Activated gamma-delta T cell treated with anti-CD3 and anti-CD28 coated beads, Interleukin-2, amount 50 U/mL, for 16 hours (primary cell): ENCODE results near the gene ERFL.
A peak's percentile ranks its signal among the peaks of the same experiment; 100 is the strongest.

Experiments
- DNase-seq: peaks from one replicate; pipeline ENCODE4 v3.0.0-alpha.2; 2020; ENCODE audit warnings: low read depth

ERFL gene

DNA sequence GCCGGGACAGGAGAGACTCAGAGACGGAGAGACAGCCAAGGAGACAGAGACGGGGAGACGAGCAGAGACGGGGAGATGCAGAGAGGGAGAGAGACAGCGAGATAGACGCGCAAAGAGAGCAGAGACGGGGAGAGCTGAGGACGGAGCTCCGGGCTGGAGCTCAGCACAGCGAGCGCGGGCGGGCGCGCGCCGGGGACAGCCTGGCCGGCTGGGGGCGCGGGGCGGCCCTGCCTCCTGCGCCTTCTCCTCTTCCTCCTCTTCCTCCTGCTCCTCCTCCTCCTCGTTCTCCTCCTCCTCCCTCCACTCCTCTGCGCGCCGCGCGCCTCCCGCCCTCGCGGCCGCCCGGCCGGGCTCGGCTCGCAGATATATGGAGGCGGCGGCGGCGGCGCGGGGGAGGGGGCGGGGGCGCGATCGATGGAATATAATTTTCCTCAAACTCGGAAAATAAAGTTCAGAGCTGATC is at the start of gene ERFL:
ERFL (minus strand) TSS at position 229 of the 463 bp plus-strand sequence. CDS start 15,530 bp downstream, outside the sequence.
- DNase-seq: no peak

DNA sequence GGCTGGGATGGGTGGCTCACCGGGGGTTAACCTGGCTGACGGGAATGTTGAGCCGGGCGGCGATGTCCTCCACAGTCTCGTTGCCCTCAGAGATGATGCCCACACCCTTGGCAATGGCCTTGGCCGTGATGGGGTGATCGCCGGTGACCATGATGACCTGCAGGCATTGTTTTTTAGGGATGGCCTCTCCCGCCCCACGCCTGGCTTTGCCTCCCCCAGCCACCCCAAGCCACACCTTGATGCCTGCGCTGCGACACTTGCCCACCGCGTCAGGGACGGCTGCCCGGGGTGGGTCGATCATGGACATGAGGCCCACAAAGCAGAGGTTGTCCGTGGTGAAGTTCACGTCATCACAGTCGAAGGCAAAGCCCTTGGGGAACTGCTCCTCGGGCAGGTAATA is 49.7 kb upstream of the ERFL start:
- DNase-seq: no peak

DNA sequence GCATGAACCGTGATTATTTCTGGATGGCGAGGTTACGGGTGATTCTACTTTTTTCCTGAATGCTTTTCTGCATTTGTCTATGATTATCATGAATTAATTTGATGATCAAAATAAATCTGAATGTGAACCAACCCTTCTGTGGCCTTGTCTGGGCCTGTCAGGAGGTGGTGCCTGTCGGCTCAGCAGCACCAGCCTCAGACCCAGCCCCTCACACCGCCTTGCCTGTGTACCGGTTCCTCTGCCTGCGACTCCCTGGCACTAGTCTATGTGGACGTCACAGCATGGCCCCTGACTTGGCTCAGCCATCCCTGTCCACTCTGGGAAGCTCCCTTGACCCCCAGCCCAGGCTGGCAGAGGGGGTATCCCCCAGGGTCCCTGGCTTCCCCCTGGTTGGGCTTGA is 46.4 kb upstream of the ERFL start:
- no peak for DNase-seq

DNA sequence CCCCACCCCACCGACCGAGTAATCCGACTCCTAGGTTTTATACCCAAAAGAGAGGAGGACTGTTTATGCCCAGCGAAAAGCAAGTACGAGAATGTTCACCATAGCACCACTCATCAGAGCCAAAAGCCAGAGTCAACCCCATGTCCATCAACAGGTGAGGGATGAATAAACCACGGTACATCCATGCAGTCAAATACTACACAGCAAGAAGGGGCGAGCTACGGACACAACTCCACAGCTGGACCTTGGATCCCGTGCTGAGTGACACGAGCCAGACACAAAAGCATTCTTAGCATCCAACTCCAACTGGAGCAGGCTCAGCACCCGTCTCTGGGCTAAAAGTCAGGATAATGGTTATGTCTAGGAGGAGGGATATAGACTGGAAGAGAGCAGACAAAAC is 43.1 kb upstream of the ERFL start:
- DNase-seq: no peak

DNA sequence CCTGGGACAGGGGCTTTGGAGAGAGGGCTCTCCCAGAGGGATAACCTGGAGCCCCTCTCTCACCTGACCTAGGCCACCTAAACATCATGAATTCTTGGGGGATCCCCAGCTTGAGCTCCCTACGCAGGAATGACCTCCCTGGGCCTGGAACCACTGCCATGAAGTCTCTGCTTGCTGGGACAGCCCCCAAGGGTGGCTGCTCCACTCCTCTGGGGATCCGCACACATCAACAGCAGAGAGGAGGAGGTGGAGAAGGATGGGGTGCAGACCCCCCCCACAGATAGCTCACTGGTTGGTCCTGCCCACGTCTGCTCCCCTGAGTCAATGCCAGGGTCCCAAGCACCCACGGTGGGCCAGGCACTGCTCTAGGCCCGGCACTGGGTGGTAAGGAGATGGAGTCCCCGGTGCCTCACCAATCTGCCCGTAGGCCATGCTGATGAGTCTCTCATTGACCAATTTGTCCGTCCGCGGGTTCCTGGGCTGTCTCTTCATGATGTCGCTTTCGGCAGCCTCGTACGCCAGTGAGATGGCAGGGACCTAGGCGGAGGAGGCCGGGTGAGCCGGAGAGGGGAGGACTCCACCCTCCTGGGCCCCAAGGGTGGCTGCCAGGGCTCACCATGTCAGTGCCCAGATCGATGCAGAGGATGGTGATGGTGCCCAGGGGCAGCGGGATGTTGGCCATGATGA is 41.7 kb upstream of the ERFL start:
- no peak for DNase-seq

DNA sequence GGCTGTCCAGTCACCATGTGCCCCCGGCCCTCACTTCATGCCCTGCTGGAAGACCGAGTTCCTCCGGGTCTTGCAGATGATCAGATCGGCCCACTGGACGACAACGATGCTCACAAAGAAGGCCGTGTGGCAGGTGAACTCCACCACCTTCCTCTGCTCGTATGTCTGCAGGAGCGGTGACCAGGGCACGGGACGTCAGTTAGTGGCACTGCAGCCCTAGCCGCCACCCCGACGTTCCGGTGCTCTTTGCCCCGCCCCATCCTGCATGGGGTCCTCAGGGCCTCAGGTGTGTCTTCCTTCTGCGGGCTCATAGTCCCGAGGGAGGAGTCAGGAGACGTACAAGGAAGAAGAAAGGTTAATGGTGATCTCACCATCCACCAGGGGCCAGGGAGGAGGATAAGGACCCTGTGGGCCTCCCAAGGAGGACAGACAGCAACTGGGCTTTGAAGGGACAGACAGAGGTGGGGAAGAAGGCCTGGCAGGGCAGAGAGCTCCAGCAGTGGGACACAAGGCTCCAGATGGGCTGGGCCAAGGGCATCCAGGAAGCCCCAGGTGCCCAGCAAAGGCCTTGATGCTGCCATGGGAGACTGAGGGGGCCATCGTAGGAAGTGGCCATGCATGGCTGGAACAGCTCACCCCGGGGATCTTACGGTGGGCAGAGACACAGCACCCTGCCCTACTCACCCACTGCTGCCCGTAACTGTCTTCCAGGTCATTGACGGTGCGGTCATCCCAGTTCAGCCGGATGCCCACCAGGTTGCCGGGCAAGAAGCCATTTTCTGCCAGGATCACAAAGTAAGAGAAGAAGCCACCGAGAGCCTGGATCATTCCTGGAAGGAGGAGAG is 40.7 kb upstream of the ERFL start:
- no peak for DNase-seq

DNA sequence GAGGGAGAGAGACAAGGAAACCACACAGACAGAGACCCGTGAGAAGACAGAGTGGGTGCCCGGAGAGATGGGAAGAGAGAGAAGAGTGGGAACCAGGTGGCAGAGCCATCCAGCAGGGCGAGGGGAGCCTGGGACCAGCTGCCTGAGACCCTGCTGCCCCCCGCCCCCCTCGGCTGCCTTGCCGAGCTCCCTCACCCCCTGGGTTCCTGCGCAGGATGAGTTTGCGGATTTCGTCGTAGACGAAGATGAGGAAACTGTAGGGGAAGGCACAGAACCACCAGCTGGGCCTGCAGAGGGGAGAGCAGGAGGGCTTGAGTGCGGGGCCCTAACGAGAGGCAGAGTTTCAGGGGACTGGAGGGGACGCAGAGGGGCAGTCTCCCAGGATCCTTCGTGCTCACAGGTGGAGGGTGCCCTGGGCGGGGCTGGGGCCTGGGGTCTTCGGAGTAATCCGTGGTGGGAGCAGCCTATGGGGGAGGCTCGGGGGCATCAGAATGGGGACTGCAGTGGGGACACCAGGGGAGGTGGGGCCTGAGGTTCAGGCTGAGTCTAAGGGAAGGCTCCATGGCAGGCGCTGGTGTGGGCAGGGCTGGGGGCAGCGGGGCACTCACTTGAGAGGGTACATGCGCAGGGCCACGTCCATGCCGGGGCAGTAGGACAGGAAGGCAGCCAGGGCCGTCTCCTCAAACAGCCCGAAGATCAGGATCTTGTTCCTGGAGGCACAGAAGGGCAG is 39.0 kb upstream of the ERFL start:
- DNase-seq: no peak

DNA sequence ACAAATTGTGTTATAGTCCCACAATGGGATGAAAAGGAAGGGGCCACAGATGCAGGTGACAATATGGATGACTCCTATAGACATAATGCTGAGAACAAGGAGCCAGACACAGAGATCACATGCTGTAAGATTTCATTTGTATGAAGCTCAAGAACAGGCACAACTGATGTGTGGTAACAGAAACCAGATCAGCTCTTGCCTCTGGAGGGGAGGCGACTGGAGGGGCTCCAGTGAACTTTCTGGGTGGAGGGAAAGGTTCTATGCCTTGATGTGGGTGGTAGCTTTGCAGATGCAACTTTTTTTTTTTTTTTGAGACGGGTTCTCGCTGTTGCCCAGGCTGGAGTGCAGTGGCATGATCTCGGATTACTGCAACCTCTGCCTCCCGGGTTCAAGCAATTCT is 36.9 kb upstream of the ERFL start:
- no peak for DNase-seq

DNA sequence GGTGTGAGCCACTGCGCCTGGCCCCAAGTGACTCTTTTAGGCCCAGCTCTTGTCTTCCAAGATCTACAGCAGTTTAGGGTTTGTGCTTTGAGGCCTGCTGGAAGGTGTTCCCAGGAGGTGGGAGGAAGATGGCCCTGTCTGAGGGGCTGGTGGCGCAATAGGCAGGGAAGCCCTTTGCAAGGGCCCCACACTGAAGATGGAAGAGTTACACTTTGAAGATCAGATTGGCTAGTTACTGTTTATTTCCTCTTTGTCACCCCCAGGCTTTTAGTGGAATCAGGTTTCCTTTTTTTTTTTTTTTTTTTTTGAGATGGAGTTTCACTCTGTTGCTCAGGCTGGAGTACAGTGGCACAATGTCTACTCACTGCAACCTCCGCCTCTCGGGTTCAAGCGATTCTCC is 32.7 kb upstream of the ERFL start:
- no peak for DNase-seq

DNA sequence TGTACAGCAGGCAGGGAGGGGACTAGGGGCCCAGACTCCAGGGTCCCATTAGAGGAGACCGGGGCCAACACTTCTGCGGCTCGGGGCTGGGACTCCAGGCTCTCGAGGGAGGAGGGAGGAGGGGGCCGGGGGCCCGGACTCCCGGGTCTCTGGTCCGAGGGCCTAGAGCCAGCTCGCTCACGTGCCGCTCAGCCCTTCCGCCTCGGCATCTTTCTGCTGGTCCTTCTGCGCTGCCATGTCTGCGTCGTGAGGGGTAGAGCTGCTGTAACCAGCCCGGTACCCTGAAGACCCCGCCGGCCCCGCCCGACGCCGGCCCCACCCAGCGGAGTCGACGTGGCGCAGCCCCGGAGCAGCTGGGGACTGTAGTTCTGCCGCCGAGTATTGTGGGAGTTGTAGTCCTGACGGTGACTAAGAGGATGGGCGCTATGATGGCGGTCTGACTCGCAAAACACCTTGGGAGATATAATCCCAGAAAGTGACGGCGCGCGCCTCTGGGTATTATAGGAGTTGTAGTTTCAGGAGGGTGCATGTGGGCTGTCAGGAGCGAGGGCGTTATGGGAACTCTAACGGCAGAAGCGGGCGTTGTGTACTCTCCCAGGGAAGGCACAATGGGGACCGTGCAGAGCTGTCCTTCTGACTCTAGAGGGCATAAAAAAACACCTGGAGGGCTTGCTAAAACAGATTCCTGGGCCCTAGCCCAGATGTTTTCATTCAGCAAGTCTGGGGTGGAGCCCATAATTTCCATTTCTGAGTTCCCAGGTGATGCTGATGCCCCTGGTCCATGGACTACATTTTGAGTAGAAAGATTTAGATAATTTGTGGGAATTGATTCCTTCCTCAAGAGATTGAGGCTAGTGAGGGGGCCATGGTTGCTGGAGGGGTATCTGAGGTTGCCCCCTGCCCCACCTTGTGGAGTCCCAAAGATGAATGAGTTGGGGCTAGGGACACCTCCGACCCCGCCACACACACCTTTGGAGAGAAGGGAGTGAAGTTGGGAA is 31.1 kb upstream of the ERFL start, which contains the start of gene RABAC1:
RABAC1 (minus strand) TSS at position 266 of the 998 bp plus-strand sequence; CDS start at position 237, 29 bp downstream.
- peak; percentile 80 for DNase-seq

DNA sequence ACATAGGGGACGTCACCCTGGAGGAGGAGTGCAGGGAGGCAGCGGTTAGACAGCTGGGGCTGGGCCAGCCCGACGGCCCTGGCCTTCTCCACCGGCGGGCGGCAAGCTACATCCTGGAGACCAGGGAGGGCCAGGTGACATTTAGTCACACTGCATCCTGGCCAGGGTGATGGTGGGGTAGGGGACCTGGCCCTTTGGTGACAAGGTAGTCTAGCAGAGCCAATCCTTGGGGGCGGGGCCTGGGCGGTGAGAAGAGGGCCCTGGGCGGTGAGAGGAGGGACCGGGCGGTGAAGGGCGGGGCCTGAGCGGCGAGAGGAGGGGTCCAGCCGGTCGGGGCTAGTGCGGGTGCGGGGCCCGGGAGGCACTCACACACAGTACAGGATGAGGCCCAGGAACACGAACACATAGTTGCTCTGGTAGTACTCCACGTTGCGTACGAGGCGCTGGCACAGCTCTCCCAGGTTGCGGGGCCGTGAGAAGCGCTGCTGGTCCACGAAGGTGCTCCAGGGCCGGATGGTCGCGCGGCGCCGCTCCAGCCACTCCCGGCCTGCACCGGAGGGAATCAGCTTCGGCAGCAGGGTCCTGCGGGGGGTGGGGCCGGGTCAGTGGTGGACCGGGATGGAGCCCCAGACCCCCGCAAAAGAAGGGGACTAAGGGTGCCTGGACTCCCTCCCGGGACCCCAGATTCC is 30.3 kb upstream of the ERFL start:
- peak; percentile 60 for DNase-seq

DNA sequence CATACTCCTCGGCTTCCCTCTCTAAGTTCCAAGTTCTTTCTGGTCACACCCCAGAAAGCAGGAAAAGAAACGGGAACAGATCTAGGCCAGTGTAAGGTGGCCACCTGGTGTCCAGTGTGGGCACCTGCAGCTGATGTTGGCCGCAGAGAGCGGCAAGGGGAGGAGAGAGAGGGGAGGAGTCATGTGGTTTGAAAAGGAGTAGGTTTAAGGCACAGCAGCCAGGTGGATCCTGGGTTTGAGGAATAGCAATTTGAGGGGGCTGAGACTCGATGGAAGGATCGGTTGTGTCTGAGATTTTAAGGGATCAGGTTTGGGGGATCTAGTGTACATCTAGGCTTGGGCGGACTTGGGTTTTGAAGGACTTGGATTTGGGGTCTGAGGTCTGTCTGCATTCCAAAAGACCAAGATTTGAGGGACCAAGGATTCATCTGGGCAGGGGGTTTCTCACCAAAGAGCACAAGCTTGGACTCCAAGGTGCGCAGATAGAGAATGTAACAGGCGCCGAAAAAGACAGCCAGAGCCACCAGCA is 29.7 kb upstream of the ERFL start:
- DNase-seq: no peak

DNA sequence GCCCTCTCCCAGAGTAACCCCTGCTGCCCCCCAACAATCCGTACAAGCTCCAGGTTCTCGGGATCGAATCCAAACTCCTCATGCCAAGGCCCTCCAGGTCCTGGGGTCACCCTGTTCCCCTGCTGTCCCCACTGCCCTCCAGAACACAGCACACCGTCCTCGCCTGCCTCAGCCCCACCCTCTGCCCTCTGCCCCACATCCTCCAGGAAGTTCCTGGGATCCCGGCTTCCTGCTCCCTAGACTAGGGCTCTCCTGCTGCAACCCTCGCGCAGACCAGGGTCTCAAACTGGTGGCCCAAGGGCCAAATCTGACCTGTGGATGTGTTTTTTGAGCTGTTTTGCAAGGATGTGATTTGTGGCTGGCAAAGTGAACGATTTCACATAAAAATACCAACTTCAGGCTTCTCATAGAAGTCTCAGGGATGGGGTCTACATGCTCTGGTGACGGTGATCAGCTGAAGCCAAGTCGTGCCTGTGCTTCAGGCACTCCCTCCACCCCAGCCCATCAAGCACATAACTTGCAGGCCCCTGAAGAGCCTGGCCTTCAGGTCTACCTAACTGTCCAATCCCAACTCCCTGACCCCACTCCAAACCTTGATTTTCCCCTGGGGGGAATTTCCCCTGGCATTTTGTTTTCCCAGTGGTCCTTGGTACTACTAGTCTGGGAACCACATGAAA is 29.1 kb upstream of the ERFL start:
- no peak for DNase-seq

DNA sequence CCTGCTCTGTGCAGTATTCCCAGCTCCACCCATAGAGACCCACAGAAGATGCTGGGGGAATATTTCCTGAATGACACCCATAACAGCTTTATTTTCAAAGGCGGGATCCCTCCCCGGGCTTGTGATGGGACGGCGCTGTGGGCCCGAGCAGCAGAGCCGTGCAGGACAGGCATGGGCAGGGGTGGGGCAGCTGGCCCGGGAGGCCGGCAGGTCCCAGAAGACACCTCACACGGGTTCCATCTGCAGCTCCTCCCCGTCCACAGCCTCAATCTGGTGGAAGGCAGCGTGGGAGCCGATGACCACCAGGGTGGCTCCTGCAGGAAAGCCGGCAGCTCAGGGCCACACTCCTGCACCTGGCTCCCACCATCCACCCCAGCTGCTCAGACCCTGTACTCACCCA is 28.4 kb upstream of the ERFL start:
- DNase-seq: no peak

DNA sequence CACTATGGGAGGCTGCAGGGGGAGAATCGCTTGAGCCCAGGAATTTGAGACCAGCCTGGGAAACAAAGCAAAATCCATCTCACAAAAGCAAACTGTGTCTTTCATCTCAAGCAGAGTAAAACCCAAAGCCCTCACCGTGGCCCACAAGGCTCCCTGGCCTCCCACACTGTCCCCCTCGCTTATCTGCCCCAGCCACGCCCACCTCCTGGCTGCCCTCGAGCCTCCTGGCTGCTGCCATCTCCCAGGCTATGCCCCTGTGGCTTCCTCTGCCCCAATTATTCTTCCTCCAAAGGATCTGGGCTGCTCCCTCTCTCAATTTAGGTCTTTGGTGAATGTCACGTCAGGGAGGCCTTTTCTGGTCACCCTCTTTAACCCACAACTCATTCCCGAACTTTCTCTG is 27.3 kb upstream of the ERFL start:
- no peak for DNase-seq

DNA sequence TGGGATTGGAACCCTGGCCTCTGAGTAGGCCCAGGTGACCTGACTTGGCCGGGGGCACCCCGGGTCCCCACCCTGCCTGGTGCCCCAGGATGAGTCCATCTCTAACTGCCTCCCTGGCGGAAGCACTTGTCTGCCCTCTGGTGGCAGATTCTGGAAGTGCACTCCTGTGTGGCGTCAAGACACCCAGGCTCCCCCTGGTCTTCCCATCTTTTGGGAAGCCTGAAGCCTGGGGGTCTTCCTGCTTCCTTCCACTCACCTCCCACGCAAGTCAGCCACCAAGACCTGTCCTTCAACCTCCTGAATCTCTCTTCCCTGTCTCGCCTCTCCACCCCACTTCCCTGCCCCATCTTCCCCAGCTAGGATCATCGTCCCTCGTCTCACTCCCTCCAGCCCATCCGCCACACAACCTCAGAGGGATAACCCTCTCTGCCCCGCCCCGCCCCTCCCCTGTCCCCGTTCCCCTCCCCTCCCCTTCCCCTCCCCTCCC is 23.5 kb upstream of the ERFL start:
- peak; percentile 88 for DNase-seq

DNA sequence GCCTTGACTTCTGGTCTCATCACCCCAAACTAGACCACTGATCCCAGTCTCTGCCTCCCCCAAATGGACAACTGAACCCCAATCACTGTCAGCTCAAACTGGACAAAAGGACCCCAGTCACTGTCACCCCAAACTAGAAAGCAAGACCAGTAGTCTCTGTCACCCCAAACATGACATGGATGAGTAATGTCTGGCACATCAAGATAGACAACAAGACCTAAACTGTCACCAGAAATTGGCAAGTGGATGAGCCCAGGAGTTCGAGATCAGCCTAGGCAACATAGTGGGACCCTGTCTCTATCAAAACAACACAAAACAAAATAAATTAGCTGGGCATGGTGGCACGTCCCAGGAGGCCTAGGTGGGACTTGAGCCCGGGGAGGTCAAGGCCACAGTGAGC is 18.8 kb upstream of the ERFL start:
- DNase-seq: no peak

DNA sequence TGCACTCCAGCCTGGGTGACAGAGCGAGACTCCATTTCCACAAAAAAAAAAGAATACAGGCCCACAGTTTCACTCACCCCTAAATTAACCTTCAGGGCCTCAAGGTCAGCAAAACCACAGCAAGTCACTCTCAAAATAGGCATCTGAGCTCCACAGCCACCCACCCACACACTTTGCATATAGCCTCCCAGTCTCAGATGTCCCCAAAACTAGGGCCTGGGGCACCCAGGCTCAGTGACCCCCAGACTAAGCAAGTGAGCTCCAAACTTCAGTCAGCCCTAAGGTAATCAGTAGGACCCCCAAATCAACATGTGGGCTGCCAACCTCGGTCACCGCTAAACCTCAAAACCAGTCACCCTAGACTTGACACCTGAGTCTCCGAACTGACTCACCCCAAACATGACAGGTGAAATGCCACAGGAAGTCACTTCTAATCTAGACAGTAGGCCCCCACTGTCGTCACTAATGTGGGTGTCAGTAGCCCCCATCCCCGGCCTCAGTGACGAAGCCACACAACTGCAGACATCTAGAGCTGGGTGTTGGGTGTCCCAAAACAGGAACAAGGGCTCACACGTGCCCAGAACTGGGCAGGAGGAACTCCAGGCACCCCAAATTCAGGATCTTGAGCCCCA is 17.0 kb upstream of the ERFL start:
- peak; percentile 90 for DNase-seq

DNA sequence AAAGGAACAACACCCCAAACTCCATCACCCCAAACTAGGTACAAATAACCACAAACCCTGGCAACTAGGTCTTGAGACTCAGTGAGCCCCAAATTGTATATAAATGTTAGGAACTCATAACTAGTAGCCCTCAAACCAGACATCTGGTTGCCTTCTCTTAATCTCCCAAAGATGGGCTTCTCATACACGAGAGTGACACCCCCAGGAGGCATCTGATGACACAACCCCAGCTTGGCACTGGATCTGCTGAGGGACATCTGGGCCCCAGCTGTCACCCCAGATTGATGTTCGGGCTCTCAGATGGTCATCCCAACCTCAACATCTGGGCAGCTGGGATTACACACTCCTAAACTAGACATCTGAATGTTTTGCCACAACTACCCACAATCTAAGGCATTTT is 16.1 kb upstream of the ERFL start:
- no peak for DNase-seq
